K562 (cell line): ENCODE measurements around the gene TFDP1. TPM values are rescaled to one million over a fixed set of nuclear protein-coding genes. Genes with fewer than 3 reads are reported as not detected.

ENCODE experiments used
- ATAC-seq: fragments of 200-7000 bp; cut with Tn5 transposase; 3 replicates; pipeline ENCODE4 v1.9.1; 2020; ENCODE audit warnings: moderate library complexity
- BruUV-seq: library from RNA; stranded (reverse); fragments of 400-500 nt; replicated peaks from 2 replicates; lab custom pipeline; 2021; lab: Mats Ljungman, UMichigan
- CTCF ChIA-PET: fragments of 300-600 bp; formaldehyde crosslinking; extraction: SDS; loops from one replicate; lab custom pipeline; 2021; ENCODE audit warnings: low intra/inter-chr PET ratio; lab: Yijun Ruan, JAX
- POLR2A ChIA-PET: fragments of 300-600, 350-650 bp; sonication (Branson Sonifier 250); formaldehyde crosslinking; extraction: SDS; loops from one replicate; lab custom pipeline; 2021; ENCODE audit warnings: antibody characterized with exemption, inconsistent platforms; lab: Yijun Ruan, JAX
- DNase-seq, 4 experiments: peaks; one replicate each; pipeline versions ENCODE4 v3.0.0 to v3.0.0-alpha.2; 2011 to 2018; ENCODE audit warnings: low spot score in 3 of 4, mixed read lengths in 3 of 4; ENCODE audit errors: extremely low read depth in 1 of 4
- FAIRE-seq: peaks from 2 replicates; lab custom pipeline; 2011; peaks lifted over from hg19 to GRCh38; lab: Jason Lieb, UNC
- H2AFZ ChIP-seq: 2 replicates; pipeline ENCODE4 v1.6.0; 2011; ENCODE audit warnings: low read depth, low read length, control low read depth, inconsistent platforms
- H3K27ac ChIP-seq: fragments of 200-600 bp; 3 replicates; pipeline ENCODE4 v1.8.0; 2011; ENCODE audit warnings: low read depth, mild to moderate bottlenecking, control low read depth, inconsistent platforms, low read length, moderate library complexity, mixed read lengths; ENCODE audit errors: extremely low read depth
- H3K27me3 ChIP-seq, 2 experiments: fragments of 300-600 bp in 1 of 2; 2 replicates in 1 of 2; 3 replicates in 1 of 2; pipeline versions ENCODE4 v1.6.0 to v1.8.0; 2011; ENCODE audit warnings: inconsistent platforms in 2 of 2, low read length in 2 of 2, mild to moderate bottlenecking in 1 of 2, mixed read lengths in 1 of 2, moderate library complexity in 1 of 2; ENCODE audit not compliant: control insufficient read depth in 2 of 2, insufficient read depth in 2 of 2
- H3K36me3 ChIP-seq: fragments of 300-600 bp; 3 replicates; pipeline ENCODE4 v1.8.0; 2011; ENCODE audit warnings: mild to moderate bottlenecking, low read length, inconsistent platforms; ENCODE audit not compliant: control insufficient read depth, insufficient read depth
- H3K4me1 ChIP-seq, 2 experiments: fragments of 200-600 bp in 1 of 2; replicated peaks in 1 of 2; 2 replicates in 1 of 2; 3 replicates in 1 of 2; pipeline versions ENCODE4 v1.5.1 to v1.8.0; 2011; ENCODE audit warnings: inconsistent platforms in 2 of 2, low read length in 2 of 2, mild to moderate bottlenecking in 1 of 2, mixed read lengths in 1 of 2, moderate library complexity in 1 of 2; ENCODE audit not compliant: control insufficient read depth in 2 of 2, insufficient read depth in 2 of 2
- H3K4me2 ChIP-seq: 2 replicates; pipeline ENCODE4 v1.6.1; 2011; ENCODE audit warnings: low read length, control low read depth, inconsistent platforms, mixed read lengths; ENCODE audit not compliant: insufficient read depth
- H3K4me3 ChIP-seq: fragments of 200-600 bp; sonication (generic), shearing (Covaris generic); 2 replicates; pipeline ENCODE4 v1.5.1; 2016; ENCODE audit warnings: control low read depth, inconsistent platforms
- H3K79me2 ChIP-seq: fragments of 200-600 bp; 3 replicates; pipeline ENCODE4 v1.8.0; 2011; ENCODE audit warnings: low read length, inconsistent platforms; ENCODE audit not compliant: control insufficient read depth, insufficient read depth
- H3K9ac ChIP-seq, 2 experiments: 2 replicates each; pipeline versions ENCODE4 v1.6.0 to v1.6.1; 2011; ENCODE audit warnings: low read depth in 2 of 2, low read length in 2 of 2, control low read depth in 1 of 2, inconsistent platforms in 1 of 2, mild to moderate bottlenecking in 1 of 2, mixed read lengths in 1 of 2; ENCODE audit not compliant: insufficient read depth in 1 of 2
- H3K9me1 ChIP-seq: one replicate; pipeline ENCODE4 v1.6.0; 2011; ENCODE audit warnings: inconsistent platforms, mild to moderate bottlenecking, low read length, moderate library complexity; ENCODE audit not compliant: control insufficient read depth, insufficient read depth
- H3K9me3 ChIP-seq: replicated peaks from 2 replicates; pipeline ENCODE4 v1.5.1; 2011; ENCODE audit warnings: low read depth, low read length, inconsistent platforms; ENCODE audit not compliant: control insufficient read depth, insufficient read depth
- H4K20me1 ChIP-seq: replicated peaks from 2 replicates; pipeline ENCODE4 v1.6.1; 2011; ENCODE audit warnings: low read length, inconsistent platforms, mixed read lengths; ENCODE audit not compliant: control insufficient read depth, insufficient read depth
- FOXJ3 ChIP-seq: sonication (generic); formaldehyde crosslinking; IDR thresholded peaks from 2 replicates; pipeline ENCODE4 v1.4.0; 2020; ENCODE audit warnings: mild to moderate bottlenecking, missing genetic modification reagents
- MTA1 ChIP-seq: fragments of 450-650 bp; IDR thresholded peaks from 2 replicates; pipeline ENCODE4 v1.6.1; 2017; ENCODE audit warnings: borderline replicate concordance
- ZNF143 ChIP-seq: sonication (generic); formaldehyde crosslinking; IDR thresholded peaks from 2 replicates; pipeline ENCODE4 v1.9.0; 2022; ENCODE audit warnings: mild to moderate bottlenecking, missing genetic modification reagents
- WGBS: fragments of 100-300 bp; shearing (Covaris generic); methylation state at CpG from one replicate; pipeline ENCODE4 v1.1.6; 2016; ENCODE audit warnings: low coverage, mixed read lengths; ENCODE audit not compliant: insufficient coverage; ENCODE audit errors: missing lambda C conversion rate; 5-methylcytosine and 5-hydroxymethylcytosine counted together
- in situ Hi-C: fragments of 300-500 bp; cut with MboI; formaldehyde crosslinking; loops from 4 replicates; pipeline ENCODE4 v1.15.0; 2018; ENCODE audit warnings: inconsistent platforms, mixed read lengths
- intact Hi-C: fragments of 100-400 bp; cut with micrococcal nuclease; formaldehyde crosslinking; loops from 2 replicates; pipeline ENCODE4 v1.14.2; 2022
- polyA plus RNA-seq, 8 experiments: library from polyadenylated mRNA; depleted of rRNA in 4 of 8; stranded (reverse) in 5 of 8; unstranded in 3 of 8; fragments of >200 nt; fragmentation: Nextera tagmentation in 2 of 8; fragmentation: Illumina TruSeq in 1 of 8; extraction: Ambion mirVana in 2 of 8; extraction: Trizol in 1 of 8; gene quantifications; 2 replicates each; pipeline versions ENCODE4 v1.2.1 to v1.2.3, GENCODE V29; 2011 to 2014; ENCODE audit warnings: inconsistent platforms in 1 of 8, missing spikeins in 1 of 8
- total RNA-seq, 7 experiments: library from RNA; depleted of rRNA in 6 of 7; stranded (reverse); fragments of >200 nt in 6 of 7; fragmentation: Illumina TruSeq in 2 of 7; extraction: Trizol in 2 of 7; gene quantifications; 2 replicates each; pipeline versions ENCODE4 v1.2.1 to v1.2.3, GENCODE V29; 2011 to 2021; ENCODE audit warnings: low replicate concordance in 1 of 7
- TF ChIP-seq, protein P1 (sequence below): fragments of 250-450 bp; sonication (Bioruptor Pico); IDR thresholded peaks from 2 replicates; pipeline ENCODE4 v1.4.0; 2020; ENCODE audit warnings: mild to moderate bottlenecking, moderate library complexity, borderline replicate concordance

The TFDP1 gene
- total and polyA plus RNA-seq, 9 of the 15 experiments (the other 6 are each of a cell fraction or from before 2014, with no cell fraction given), result 33.8 to 145 (median 69.1) TPM

DNA sequence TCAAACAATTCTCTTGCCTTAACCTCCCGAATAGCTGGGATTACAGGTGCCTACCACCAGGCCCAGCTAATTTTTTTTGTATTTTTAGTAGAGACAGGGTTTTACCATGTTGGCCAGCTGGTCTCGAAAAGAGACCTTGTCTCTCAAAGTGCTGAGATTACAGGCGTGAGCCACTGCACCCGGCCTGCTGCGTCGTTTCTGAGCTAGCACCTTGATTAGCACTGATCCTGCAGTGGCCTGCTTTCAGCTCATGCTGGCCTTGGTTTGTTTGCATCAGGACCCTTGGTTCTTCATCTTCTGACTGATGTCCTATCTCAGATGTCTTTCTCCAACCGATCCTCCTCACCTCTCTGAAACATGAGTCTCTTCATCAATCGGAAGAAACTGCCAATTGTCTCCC, 4.9 kb upstream of the TFDP1 start:
- ChIA-PET CTCF (no interaction called here), POLR2A (interaction anchor here (0.9 kb wide), 1 partner anchor 10 kb away, joined by 3 read pairs; no protein-coding TSS in a partner anchor)
- H3K27ac ChIP-seq, result no peak overlapping the region
- 10% methylated on average over 8 of the region's 8 CpGs for WGBS
- H3K9me1 ChIP-seq, result no peaks in the 10 kb centered on the region
- ATAC-seq (no peak), DNase-seq (no peak), FAIRE-seq (no peak)
- H2AFZ ChIP-seq, result no peak overlapping the region
- in situ Hi-C loops (no loop called here), intact Hi-C loops (no loop called here)
- H3K4me2 ChIP-seq, result no peak overlapping the region
- peaks cover 4% of the 10 kb centered on the region; the same call in 1 of the 2 replicates for H3K9me3 ChIP-seq
- no peaks in the 10 kb centered on the region for H3K79me2 ChIP-seq
- BruUV-seq, result no TSS peak
- no peaks in the 10 kb centered on the region; a peak in 1 of 5 replicates for H3K27me3 ChIP-seq
- no peaks in the 10 kb centered on the region for H4K20me1 ChIP-seq
- peaks cover 0 to 16% of the 10 kb centered on the region in 2 experiments; a peak in 2 of 5 replicates for H3K4me1 ChIP-seq
- H3K36me3 ChIP-seq, result no peaks in the 10 kb centered on the region
- TF ChIP-seq ZNF143 (CRISPR knock-in tag), result no peak
- no peak for TF ChIP-seq MTA1
- no peak for TF ChIP-seq FOXJ3 (CRISPR knock-in tag)
- TF ChIP-seq, protein P1, sequence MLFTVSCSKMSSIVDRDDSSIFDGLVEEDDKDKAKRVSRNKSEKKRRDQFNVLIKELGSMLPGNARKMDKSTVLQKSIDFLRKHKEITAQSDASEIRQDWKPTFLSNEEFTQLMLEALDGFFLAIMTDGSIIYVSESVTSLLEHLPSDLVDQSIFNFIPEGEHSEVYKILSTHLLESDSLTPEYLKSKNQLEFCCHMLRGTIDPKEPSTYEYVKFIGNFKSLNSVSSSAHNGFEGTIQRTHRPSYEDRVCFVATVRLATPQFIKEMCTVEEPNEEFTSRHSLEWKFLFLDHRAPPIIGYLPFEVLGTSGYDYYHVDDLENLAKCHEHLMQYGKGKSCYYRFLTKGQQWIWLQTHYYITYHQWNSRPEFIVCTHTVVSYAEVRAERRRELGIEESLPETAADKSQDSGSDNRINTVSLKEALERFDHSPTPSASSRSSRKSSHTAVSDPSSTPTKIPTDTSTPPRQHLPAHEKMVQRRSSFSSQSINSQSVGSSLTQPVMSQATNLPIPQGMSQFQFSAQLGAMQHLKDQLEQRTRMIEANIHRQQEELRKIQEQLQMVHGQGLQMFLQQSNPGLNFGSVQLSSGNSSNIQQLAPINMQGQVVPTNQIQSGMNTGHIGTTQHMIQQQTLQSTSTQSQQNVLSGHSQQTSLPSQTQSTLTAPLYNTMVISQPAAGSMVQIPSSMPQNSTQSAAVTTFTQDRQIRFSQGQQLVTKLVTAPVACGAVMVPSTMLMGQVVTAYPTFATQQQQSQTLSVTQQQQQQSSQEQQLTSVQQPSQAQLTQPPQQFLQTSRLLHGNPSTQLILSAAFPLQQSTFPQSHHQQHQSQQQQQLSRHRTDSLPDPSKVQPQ, result no peak
- H3K9ac ChIP-seq, result no peak overlapping the region
- no peak overlapping the region for H3K4me3 ChIP-seq
